Measurements from ENCODE around the gene SYNE2.
"Not testable (repeated sequence)": the region's sequence is repeated elsewhere in the genome, so short reads cannot be mapped to it uniquely, and the experiment has no call there.

Gene SYNE2

GRCh38 chr14:63852817-63853731, at the start of gene SYNE2:
Gene SYNE2, plus strand, starts transcription at chr14:63853004. Its CDS starts 56,145 bp downstream, at chr14:63909149.
- peak; percentile 80 for DNase-seq (ENCODE audit: low spot score)
- TF ChIP-seq CTCF (IDR thresholded peaks at IDR 0.05): no peak
- Histone ChIP-seq H3K4me3 (peak within 1 kb of the TSS; percentile 98), H3K27ac (peak within 1 kb of the TSS; percentile 91 to 95)

- not testable (repeated sequence) for H3K27ac ChIP-seq; H3K4me3 ChIP-seq; DNase-seq (ENCODE audit: low spot score)
Observed at GRCh38 chr14:63803221-63803791, 49.5 kb upstream of the SYNE2 start.

GRCh38 chr14:63806064-63806463, 46.7 kb upstream of the SYNE2 start:
- H3K27ac ChIP-seq; H3K4me3 ChIP-seq; DNase-seq (ENCODE audit: low spot score): not testable (repeated sequence)

- H3K27ac ChIP-seq; H3K4me3 ChIP-seq; DNase-seq (ENCODE audit: low spot score): not testable (repeated sequence)
Observed at GRCh38 chr14:63811692-63812091, 41.1 kb upstream of the SYNE2 start.

- no peak for TF ChIP-seq CTCF (IDR thresholded peaks at IDR 0.05)
- H3K4me3 ChIP-seq: no peak overlapping the region
- H3K27ac ChIP-seq: no peak overlapping the region
- no peak for DNase-seq (ENCODE audit: low spot score)
Observed at GRCh38 chr14:63833728-63834127, 19.1 kb upstream of the SYNE2 start.

GRCh38 chr14:63840981-63841380, 11.8 kb upstream of the SYNE2 start:
- no peak for TF ChIP-seq CTCF (IDR thresholded peaks at IDR 0.05)
- DNase-seq (ENCODE audit: low spot score): no peak

GRCh38 chr14:63843796-63844195, 9.0 kb upstream of the SYNE2 start:
- no peak for DNase-seq (ENCODE audit: low spot score)
- Histone ChIP-seq H3K4me3 (no peak overlapping the region), H3K27ac (no peak overlapping the region)
- no peak for TF ChIP-seq CTCF (IDR thresholded peaks at IDR 0.05)

More at GRCh38 chr14:63840981-63841380, 11.8 kb upstream of the SYNE2 start:
- H3K27ac ChIP-seq: no peak overlapping the region
- no peak overlapping the region for H3K4me3 ChIP-seq

GRCh38 chr14:63848890-63849289, 3.9 kb upstream of the SYNE2 start:
- no peak for DNase-seq (ENCODE audit: low spot score)
- TF ChIP-seq CTCF (IDR thresholded peaks at IDR 0.05): no peak
- Histone ChIP-seq H3K4me3 (no peak overlapping the region), H3K27ac (no peak overlapping the region)

Data from coronary artery (tissue), 2 donors.